Transverse colon (tissue), 4 donors: ENCODE measurements around the gene FAM229A. TPM values are rescaled to one million over a fixed set of nuclear protein-coding genes. Genes with fewer than 3 reads are reported as not detected.

Experiments used
- DNase-seq: peaks from one replicate; pipeline ENCODE4 v3.0.0-alpha.2; 2019
- H3K27ac ChIP-seq, 4 donors: fragments of 200-600 bp; sonication (generic); 2 replicates each; pipeline ENCODE4 v1.5.1; 2016 to 2018; ENCODE audit warnings: inconsistent platforms in 4 of 4
- H3K27me3 ChIP-seq: fragments of 200-600 bp; sonication (generic); 2 replicates; pipeline ENCODE4 v1.5.1; 2017; ENCODE audit warnings: inconsistent platforms
- H3K36me3 ChIP-seq, 4 donors: fragments of 200-600 bp; sonication (generic); 2 replicates each; pipeline ENCODE4 v1.5.1; 2017 to 2019; ENCODE audit warnings: inconsistent platforms in 4 of 4
- H3K4me1 ChIP-seq, 4 donors: fragments of 200-600 bp; sonication (generic); 2 replicates each; pipeline ENCODE4 v1.5.1; 2017 to 2020; ENCODE audit warnings: inconsistent platforms in 4 of 4
- H3K4me3 ChIP-seq, 4 donors: fragments of 200-600 bp; sonication (generic); 1 replicate in 1 of 4; 2 replicates in 3 of 4; pipeline versions ENCODE4 v1.5.1 to v1.6.1; 2017 to 2019; ENCODE audit warnings: inconsistent platforms in 4 of 4
- H3K9me3 ChIP-seq, 2 donors: fragments of 200-600 bp; sonication (generic); 2 replicates each; pipeline ENCODE4 v1.5.1; 2017 to 2019; ENCODE audit warnings: inconsistent platforms in 2 of 2
- CTCF ChIP-seq, 5 experiments: fragments of 200-600 bp in 3 of 5; fragments of 450-650 bp in 2 of 5; sonication (generic) in 3 of 5; IDR thresholded peaks; 1 replicate in 2 of 5; 2 replicates in 3 of 5; pipeline ENCODE4 v1.5.1; 2016 to 2017; ENCODE audit warnings: antibody characterized with exemption in 5 of 5, inconsistent platforms in 3 of 5, mild to moderate bottlenecking in 2 of 5, moderate library complexity in 1 of 5
- EP300 ChIP-seq: sonication (generic); formaldehyde crosslinking; IDR thresholded peaks from one replicate; pipeline ENCODE4 v1.6.1; 2017; ENCODE audit warnings: antibody characterized with exemption, low read depth
- POLR2A ChIP-seq: fragments of 450-650 bp; IDR thresholded peaks from one replicate; pipeline ENCODE4 v1.6.1; 2016; ENCODE audit warnings: antibody characterized with exemption, mild to moderate bottlenecking, moderate library complexity
- POLR2AphosphoS5 ChIP-seq, 3 donors: sonication (generic); formaldehyde crosslinking; IDR thresholded peaks; one replicate each; pipeline ENCODE4 v1.6.1; 2016; ENCODE audit warnings: antibody characterized with exemption in 3 of 3
- WGBS, 2 donors: methylation state at CpG; one replicate each; pipeline ENCODE4 v1.1.5; 2018; ENCODE audit warnings: low coverage in 1 of 2; 5-methylcytosine and 5-hydroxymethylcytosine counted together
- in situ Hi-C, 4 donors: fragments of 200-750 bp; cut with MboI; loops; one replicate each; pipeline versions ENCODE4 v1.15.0 to v1.15.1; 2017; ENCODE audit warnings: low sequenced_read_pairs in 3 of 4, low pct_ligation_motif_present in 1 of 4, low pct_unique_long_range_greater_than_20kb in 1 of 4
- intact Hi-C: fragments of 100-400 bp; cut with DNase I; formaldehyde crosslinking; loops from one replicate; pipeline ENCODE4 v1.15.1; 2023; ENCODE audit warnings: low total_unique reads
- total RNA-seq, 4 donors: library from RNA; depleted of rRNA; stranded (reverse); fragments of >200 nt; gene quantifications; one replicate each; pipeline ENCODE4 v1.1.0, GENCODE V29; 2016

Gene FAM229A
- total RNA-seq, 4 donors from 2014 or later, result 12.1 to 59.1 (median 21.1) TPM

DNA sequence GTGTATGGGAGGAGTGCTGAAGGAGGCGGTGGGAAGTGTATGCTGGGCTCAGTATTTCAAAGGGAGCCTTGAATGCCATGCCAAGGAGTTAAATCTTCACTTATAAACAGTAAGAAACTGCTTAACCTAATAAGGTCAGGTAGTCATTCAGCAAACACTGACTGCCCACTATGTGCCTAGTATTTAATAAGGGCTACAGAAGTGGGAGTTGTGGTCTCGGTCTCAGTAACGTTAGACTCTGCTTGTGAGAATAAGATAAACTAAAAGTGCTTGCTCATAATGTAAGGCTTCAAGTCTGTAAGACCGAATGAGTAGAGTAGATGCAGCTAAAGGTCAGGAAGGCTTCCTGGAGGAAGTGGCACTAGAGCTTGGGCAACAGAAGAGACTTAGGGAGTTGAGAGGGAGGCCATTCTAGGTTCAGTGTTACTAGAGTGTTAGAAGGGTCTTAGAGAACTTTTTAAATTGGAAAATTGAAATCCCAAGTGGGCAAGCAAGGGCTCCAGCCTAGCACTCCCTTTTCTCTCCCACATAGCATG lies 32.3 kb downstream of the FAM229A start:
- no peak overlapping the region for H3K4me3 ChIP-seq
- intact Hi-C loops (no loop called here), in situ Hi-C loops (no loop called here)
- no peak for DNase-seq
- TF ChIP-seq POLR2A, result no peak
- TF ChIP-seq EP300, result no peak
- no peak for TF ChIP-seq CTCF (IDR thresholded peaks at IDR 0.05)
- no peak for TF ChIP-seq POLR2AphosphoS5 (IDR thresholded peaks at IDR 0.05)
- H3K27me3 ChIP-seq, result no peaks in the 10 kb centered on the region
- no peaks in the 10 kb centered on the region for H3K9me3 ChIP-seq
- WGBS, 2 donors, result 84 to 88% methylated on average over 4 of the region's 4 CpGs
- peaks cover 0 to 48% (median 23%) of the 10 kb centered on the region in 4 donors for H3K36me3 ChIP-seq
- peaks cover 8 to 26% (median 16%) of the 10 kb centered on the region in 4 donors for H3K4me1 ChIP-seq
- no peak overlapping the region for H3K27ac ChIP-seq

DNA sequence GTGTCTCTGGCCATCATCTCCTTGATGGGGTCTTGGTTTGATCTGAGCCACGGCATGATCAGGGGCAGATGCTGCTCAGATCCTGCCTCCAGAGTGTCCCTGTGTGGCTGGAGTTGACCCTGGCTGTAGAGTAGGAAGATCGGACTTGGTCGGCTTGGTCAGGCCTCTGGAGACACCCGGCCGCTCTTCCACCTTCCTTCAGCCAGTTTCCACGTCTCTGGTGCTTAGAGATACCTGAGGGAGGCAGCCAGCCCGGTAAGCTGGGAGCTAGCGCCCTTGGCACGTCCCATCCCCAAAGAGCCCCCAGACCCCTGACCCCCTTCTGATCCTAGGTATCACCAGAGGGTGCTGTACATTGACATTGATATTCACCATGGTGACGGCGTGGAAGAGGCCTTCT lies 35.1 kb downstream of the FAM229A start:
- DNase-seq, result no peak
- in situ Hi-C loops, result no loop called here
- Histone ChIP-seq H3K4me1 (peaks cover 2 to 18% (median 13%) of the 10 kb centered on the region in 4 donors), H3K9me3 (no peaks in the 10 kb centered on the region), H3K36me3 (peaks cover 0 to 50% (median 23%) of the 10 kb centered on the region in 4 donors), H3K27ac (no peak overlapping the region), H3K27me3 (no peaks in the 10 kb centered on the region), H3K4me3 (no peak overlapping the region)
- TF ChIP-seq EP300 (no peak), POLR2A (no peak), POLR2AphosphoS5 (IDR thresholded peaks at IDR 0.05) (no peak), CTCF (IDR thresholded peaks at IDR 0.05) (no peak)
- 97 to 100% methylated on average over 1 to 11 of the region's 11 CpGs for WGBS, 2 donors
- intact Hi-C loops, result no loop called here

GRCh38 chr1:32321712-32322291 lies 40.5 kb downstream of the FAM229A start:
- DNase-seq, result peak; percentile 87
- Histone ChIP-seq H3K4me3 (peak overlapping the region in 1 of 4 donors; percentile 20), H3K36me3 (peaks cover 0 to 46% (median 15%) of the 10 kb centered on the region in 4 donors), H3K27me3 (no peaks in the 10 kb centered on the region), H3K4me1 (peaks cover 11 to 50% (median 31%) of the 10 kb centered on the region in 4 donors), H3K9me3 (no peaks in the 10 kb centered on the region), H3K27ac (peak overlapping the region; percentile 86 to 88 (median 86))
- 29 to 37% methylated on average over 3 to 5 of the region's 5 CpGs for WGBS, 2 donors
- TF ChIP-seq EP300 (peak; percentile 54), POLR2AphosphoS5 (IDR thresholded peaks at IDR 0.05) (peak in 2 of 3 donors; percentile 62 to 66), CTCF (IDR thresholded peaks at IDR 0.05) (no peak)
- in situ Hi-C loops, result no loop called here
- intact Hi-C loops, result no loop called here

- peaks cover 11 to 64% (median 34%) of the 10 kb centered on the region in 4 donors for H3K4me1 ChIP-seq
- in situ Hi-C loops, result no loop called here
Observed at GRCh38 chr1:32318127-32318869, 44.0 kb downstream of the FAM229A start.

More at GRCh38 chr1:32318127-32318869, 44.0 kb downstream of the FAM229A start:
- Histone ChIP-seq H3K9me3 (no peaks in the 10 kb centered on the region), H3K27ac (peak overlapping the region in 1 of 4 donors; percentile 88), H3K27me3 (no peaks in the 10 kb centered on the region), H3K4me3 (no peak overlapping the region), H3K36me3 (peaks cover 0 to 23% (median 6%) of the 10 kb centered on the region in 4 donors)
- TF ChIP-seq POLR2A (no peak), EP300 (no peak)
- no peak for DNase-seq
- WGBS, 2 donors, result 94 to 95% methylated on average over 7 to 10 of the region's 10 CpGs
- intact Hi-C loops, result no loop called here
